HG02870 (cell line): Measurements from ENCODE around the gene TBC1D9.

Experiments used
- ATAC-seq: cut with Tn5 transposase; IDR thresholded peaks from one replicate; pipeline ENCODE4 v1.9.1; 2021; ENCODE audit warnings: mild to moderate bottlenecking, moderate library complexity; ENCODE audit not compliant: unreplicated experiment

Gene TBC1D9

GRCh38 chr4:140628016-140628415 is 128.2 kb downstream of the TBC1D9 start:
- no peak for ATAC-seq

GRCh38 chr4:140626661-140627376 is 129.4 kb downstream of the TBC1D9 start:
- no peak for ATAC-seq

- ATAC-seq = no peak
Observed at GRCh38 chr4:140622333-140622958, 133.7 kb downstream of the TBC1D9 start.

- ATAC-seq = no peak
Observed at GRCh38 chr4:140621161-140621560, 135.0 kb downstream of the TBC1D9 start.

DNA sequence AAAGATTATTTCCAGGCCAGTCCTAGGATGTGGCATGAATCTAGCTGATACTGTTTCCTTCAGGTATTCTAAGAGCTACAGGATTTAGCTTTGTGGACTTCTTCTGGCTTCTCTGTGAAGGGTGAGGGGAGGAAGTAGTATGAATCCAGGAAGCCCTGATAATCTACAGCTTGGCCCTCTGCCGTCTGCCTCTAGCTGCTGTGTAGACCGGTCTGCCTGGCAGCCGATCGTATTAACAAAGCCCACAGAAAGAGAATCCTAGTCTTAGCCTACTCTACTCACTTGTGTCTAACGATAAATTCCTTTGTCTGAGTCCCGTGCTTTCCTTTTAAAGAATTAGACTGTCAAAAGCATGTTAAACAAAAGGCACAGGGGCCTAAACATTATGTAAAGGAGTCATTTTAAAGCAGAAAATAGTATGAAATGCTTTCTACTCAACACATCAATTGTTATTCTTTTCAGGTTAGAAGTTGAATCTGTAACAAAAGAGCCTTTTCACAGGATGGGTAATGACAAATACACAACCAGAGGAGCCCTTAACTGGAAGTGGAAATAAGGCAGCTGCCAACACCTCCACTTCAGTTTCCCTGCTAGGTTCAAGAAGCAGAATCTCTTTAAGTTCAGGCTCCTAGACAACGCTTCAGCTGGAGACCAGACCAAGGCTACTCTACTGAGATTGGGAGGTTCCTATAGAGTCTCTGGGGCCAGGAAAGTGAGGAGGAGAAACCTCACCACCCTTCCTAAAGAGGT is 138.5 kb downstream of the TBC1D9 start:
- no peak for ATAC-seq

GRCh38 chr4:140615451-140615850 is 140.7 kb downstream of the TBC1D9 start:
- ATAC-seq = no peak

- ATAC-seq = no peak
Observed at GRCh38 chr4:140612357-140612756, 143.8 kb downstream of the TBC1D9 start.

DNA sequence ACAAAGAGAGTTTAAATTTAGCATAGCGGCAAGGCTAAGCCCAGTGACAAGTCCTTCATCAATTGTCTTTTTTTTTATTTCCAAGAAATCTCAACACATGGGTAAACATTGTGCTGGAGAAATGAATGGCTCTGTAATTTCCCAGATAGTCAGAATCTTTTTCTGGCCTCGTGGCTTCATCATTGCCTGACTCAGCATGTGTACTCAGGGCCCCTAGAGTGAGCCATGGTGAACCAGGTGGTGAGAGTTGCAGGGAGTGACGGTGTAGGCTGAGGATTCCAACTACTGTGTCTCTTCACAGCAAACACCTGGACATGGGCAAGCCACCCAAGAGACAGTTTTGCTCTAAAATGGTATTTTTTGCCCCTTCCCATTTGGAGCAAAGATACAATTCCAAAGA is 144.3 kb downstream of the TBC1D9 start:
- ATAC-seq = no peak

DNA sequence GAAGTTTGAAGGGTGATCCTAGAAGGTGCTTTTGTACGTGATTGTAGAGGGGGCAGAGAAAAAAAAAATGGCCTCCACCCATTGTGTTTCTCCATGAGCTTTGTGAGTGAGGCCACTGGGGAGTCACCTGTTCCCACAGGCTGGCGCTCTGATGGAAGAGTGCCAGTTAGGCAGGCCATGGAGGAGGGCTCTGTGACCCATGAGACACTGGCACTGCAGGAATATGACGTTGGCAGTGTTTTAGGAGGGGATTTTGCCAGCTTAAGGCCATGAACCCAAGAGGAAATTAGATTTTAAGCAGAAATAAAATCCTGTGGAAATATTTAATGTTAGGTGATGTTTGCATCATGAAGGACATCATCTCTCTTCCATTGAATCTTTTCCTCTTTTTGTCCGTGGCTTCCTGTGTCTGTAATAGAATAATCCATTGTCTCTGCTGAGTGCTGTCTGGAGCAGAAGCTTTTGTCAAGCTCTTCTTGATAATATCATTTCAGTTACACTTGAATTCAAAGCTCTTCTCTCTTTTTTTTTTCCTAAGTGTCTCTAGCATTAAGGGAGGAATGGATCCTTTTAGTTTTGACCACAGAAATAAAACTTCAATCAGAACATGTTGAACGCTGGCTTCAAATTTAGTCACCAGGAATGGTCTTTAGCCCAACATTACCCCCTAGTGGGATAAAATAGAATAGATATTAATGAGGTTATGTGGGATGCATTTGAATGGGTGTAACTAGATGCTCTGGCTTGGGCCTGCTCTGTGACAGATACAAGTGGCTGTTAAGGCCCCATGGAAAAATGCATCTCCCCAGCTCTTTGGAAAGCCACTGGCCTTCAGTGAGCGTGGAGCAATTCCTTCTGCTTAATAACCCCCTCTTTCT is 146.4 kb downstream of the TBC1D9 start:
- peak; percentile 85 for ATAC-seq

- no peak for ATAC-seq
Observed at GRCh38 chr4:140607852-140608251, 148.3 kb downstream of the TBC1D9 start.

- ATAC-seq = no peak
Observed at GRCh38 chr4:140604544-140604943, 151.6 kb downstream of the TBC1D9 start.

DNA sequence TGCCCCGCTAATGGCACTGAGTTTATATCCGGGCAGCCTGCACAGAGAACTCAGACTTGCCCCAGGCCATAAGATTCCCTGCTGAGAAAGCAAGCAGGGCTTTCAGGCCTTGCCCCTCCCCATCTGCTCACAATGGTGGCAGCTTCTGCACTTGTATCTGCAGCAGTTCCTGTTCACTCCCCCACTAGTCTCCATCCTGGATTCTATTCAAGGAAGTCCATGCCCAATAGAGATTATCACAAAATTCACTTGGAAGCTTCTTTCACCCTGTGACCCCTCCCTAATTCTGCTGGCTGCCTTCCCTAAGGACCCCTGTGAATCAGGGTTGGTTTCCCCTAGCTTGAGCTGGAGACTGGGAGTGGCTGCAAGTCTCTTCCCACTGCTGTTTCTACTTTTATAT is 152.9 kb downstream of the TBC1D9 start:
- ATAC-seq = no peak

- ATAC-seq = no peak
Observed at GRCh38 chr4:140602714-140603113, 153.5 kb downstream of the TBC1D9 start.

DNA sequence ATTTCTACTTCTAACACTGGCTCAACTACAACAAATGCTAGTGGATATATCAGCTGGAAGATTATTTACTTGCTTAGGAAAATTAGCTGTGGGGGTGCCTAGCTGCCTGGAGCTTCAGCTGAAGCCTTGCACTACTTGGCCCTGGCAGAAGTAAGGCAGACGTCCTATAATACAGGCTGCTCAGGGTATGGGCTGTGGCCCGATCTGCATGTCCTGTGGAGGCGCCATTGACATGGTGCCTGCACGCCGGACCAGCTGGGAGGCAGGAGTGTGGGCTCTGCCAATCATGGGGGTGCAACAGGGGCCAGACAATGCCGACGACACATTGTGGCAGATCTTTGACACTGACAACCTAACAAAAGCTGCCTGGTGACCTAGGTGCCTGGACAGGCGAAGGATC is 155.8 kb downstream of the TBC1D9 start:
- ATAC-seq = no peak

DNA sequence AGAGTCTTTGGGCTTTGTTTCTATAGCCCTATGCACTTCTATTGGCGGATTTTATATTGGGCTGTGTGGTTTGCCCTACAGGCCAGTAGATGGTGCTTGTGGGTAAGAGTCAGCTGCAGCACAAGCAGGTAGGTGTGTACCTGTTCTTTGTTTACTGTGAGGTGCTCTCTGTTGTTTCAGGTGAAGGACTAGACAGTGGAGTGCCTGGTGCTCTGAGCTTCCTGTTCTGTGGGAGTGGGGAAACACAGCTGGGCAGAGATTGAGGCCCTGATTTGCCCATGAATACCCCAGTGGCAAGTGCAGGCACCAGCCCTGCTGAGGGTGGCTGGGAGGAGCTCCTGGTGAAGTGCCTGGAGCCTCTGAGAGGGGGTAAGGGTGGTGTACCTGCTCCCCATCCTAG is 161.1 kb downstream of the TBC1D9 start:
- peak; percentile 93 for ATAC-seq

DNA sequence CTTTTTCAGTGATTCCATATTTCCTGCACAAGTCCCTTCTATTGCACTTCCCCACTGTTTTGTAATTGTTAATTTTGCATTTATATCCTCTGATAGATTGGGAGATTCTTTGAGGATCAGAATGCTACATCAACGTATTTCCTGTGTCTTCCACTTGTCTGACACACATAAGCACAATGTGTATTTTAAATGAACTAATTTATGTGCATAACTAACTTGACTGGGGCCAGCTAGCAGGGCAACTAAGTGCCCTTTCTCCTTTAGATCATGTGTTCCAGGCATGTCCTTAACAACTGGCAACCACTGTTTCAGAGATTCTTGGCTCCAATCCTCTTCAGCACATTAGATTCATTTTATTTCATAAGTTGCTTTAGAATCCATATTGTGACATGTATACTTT is 171.7 kb downstream of the TBC1D9 start:
- no peak for ATAC-seq

DNA sequence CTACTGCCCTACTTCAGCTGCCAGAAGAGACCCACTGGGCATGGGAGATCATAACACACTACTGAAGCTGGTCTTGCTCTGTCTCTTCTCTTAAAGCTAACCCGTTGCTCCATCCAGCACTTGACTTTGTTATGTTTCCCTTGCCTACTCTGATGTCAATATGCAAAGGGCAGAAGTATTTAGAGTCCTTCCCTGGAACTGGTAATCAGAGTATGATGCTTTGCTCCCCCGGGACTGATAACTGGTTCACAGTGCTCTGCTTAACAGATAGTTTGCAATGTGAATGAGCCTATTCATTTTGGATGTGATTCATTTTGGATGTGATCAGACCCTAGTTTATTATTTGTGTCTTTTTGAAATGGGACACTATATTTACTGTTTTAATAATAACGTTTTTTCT is 175.1 kb downstream of the TBC1D9 start:
- no peak for ATAC-seq

GRCh38 chr4:140579278-140579677 is 176.9 kb downstream of the TBC1D9 start:
- no peak for ATAC-seq

- no peak for ATAC-seq
Observed at GRCh38 chr4:140575489-140575888, 180.7 kb downstream of the TBC1D9 start.

DNA sequence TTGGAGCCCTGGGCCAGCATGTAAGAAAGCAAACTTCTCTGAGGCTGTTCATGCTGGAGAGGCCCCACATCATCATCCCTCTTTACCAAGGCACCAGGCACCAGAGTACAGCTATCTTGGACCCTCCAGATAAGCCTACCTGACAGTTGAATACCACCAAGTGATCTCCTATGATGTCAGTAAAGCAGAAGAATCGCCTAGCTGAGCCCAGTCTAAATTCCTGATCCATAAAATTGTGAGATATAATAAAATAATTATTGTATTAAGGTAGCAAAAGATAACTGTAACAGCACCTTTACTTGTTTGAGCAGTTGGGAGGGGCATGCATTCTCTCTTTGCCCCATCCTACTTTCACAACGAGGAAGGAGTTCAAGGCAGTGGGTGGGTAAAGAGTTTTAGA is 184.6 kb downstream of the TBC1D9 start:
- ATAC-seq = no peak
